Measurements from ENCODE around the gene ALDH3A2.

Gene ALDH3A2

GRCh38 chr17:19724501-19725420, 76.2 kb downstream of the ALDH3A2 start:
- in situ Hi-C loops (cut with HindIII; ENCODE audit: low pct_ligation_motif_present, low pct_unique_long_range_greater_than_20kb, low sequenced_read_pairs): no loop called here
- no peak for DNase-seq

- no peak for DNase-seq
Observed at GRCh38 chr17:19725486-19725885, 76.9 kb downstream of the ALDH3A2 start.

GRCh38 chr17:19726631-19727376, 78.3 kb downstream of the ALDH3A2 start:
- in situ Hi-C loops (cut with HindIII; ENCODE audit: low pct_ligation_motif_present, low pct_unique_long_range_greater_than_20kb, low sequenced_read_pairs): no loop called here
- DNase-seq: no peak

More at GRCh38 chr17:19725486-19725885, 76.9 kb downstream of the ALDH3A2 start:
- in situ Hi-C loops (cut with HindIII; ENCODE audit: low pct_ligation_motif_present, low pct_unique_long_range_greater_than_20kb, low sequenced_read_pairs): no loop called here
